Glomerular visceral epithelial cell (primary cell): Measurements from ENCODE around the gene METTL15.
"Not testable (repeated sequence)": the region's sequence is repeated elsewhere in the genome, so short reads cannot be mapped to it uniquely, and the experiment has no call there.

Source experiments
- DNase-seq: peaks from one replicate; pipeline ENCODE4 v3.0.0-alpha.2; 2016; ENCODE audit errors: extremely low spot score

The METTL15 gene

DNA sequence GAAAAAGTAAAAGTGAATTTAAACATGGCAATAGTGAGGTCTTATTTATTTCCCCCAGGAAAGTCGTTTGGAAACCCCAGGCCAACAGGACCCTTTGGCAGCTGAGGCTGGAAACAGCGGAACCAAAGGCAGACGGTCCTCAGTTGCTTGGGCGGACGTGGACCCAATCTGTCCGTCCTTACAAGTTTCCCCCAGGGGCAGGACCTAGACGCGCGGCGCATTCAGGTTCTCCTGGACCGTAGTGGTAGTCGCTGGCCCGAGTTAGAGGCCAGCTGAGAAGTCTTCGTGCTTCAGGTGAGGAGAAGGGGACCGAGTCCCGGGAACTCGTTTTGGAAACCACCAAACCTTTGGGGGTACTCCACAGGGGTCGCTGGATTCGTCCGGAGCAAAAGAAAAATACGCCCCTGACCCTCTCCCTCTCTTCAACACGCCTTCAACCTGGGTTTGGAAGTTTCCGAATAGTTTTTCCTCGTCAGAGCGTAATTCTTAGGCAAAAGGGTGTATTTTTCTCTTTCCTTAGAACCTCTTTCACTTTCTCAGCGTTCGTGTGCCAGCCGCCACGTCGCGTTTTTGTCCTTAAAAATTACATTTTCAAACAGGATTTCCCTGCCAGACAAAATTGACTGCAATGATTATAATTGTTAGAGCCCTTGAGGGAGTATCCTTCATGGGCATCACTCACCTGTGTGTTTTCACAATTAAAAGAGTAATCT is 2.1 kb downstream of the METTL15 start:
- peak; percentile 81 for DNase-seq

DNA sequence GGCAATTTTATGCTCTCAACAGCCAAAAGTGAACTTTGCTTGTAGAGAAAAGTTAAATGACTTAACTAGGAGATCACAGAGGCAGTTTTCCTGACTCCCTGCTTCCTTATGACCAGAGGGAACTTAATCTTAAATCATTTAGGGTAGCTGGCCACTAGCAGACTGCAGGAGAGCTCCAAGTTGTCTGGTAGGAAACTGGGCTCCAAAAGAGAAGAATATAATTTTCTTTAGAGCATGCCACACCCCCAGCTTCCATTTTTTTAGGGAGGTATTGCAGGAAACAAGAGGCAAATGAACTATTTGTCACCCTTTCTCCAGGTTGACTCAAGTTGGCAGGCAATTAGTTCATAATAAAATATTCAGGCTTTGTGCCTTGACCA is 2.6 kb downstream of the METTL15 start:
- DNase-seq = peak; percentile 11

DNA sequence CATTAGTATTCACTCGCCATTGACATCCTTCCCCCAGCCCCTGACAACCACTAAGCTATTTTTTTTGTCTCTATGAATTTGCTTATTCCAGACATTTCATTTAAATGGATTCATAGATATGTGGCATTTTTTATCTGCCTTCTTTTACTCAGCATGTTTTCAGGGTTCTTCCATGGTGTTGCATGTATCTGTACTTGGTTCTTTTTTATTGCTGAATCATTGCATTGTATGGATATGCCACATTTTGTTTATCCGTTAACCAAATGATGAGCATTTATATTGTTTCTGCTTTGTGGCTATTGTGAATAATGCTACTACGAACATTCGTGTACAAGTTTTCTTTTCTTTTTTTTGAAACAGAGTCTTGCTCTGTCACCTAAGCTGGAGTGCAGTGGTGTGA is 5.9 kb downstream of the METTL15 start:
- no peak for DNase-seq

DNA sequence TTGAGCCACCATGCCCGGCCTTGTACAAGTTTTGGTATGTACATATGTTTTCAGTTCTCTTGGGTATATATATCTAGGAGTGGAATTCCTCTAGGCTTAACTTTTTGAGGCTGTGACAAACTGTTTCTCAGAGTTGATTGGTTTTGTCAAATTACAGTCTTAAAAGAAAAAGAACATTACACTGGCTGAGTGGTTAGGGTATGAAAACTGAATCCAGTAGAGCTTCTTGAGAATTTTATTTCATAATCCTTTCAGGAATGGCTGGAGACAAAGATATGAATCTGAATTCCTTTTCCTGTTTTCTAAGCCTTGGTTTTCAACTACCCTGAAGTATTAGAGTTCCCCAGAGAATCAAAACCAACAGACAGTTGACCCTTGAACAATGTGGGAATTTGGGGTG is 6.5 kb downstream of the METTL15 start:
- DNase-seq = no peak

DNA sequence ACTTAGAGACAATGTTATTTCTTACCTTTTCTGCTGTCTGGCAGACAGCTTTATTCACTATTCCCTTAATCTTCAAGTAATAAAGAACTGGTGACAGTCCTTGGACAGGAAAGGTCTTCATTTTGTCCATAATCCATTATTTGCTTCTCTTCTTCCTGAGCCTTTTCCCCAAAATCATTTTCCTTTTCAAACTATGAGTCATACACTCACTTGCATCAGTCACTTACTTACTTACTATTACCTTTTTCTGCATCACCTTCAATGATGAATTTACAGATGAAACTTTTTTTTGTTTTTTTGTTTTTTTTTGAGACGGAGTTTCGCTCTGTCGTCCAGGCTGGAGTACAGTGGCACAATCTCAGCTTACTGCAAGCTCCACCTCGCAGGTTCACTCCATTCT is 9.5 kb downstream of the METTL15 start:
- DNase-seq = no peak

DNA sequence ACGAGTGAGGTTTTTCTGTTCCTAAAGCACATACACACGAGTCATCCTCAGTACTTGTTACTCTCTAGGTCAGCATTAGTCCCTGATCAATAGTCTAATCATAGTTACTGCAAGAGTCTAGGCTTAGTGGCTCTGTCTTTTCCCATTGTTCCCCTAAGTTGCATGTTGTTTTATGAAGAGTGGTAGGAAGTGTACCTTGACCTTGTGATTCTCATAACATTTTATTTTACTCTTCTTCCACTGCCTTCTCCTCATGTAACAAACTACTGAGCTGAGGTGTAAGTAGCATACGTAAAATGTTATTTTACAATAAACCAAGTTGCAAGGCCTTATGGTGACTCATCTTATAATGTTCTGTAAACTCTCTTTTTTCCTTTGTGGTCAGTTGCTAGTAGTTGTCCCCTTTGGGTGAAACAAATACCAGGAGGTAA is 15.0 kb downstream of the METTL15 start:
- DNase-seq = peak; percentile 15

DNA sequence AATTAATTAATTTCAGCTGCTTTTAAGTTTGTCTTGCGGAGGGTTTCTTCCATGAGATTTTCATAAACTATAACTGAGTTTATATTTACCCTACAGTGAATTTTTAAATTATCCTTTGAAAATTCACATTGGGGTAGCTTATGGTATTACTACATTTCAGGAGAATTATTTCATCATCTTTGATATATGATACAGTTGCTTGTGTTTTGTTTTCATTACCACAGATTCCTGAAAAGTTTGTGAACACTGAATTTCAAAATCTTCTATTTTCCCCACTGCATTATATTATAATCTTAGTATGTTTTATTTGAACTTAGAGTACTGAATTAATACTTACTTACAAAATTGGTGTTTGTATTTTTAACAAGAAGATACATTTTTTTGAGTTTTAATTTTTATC is 24.4 kb downstream of the METTL15 start:
- no peak for DNase-seq

DNA sequence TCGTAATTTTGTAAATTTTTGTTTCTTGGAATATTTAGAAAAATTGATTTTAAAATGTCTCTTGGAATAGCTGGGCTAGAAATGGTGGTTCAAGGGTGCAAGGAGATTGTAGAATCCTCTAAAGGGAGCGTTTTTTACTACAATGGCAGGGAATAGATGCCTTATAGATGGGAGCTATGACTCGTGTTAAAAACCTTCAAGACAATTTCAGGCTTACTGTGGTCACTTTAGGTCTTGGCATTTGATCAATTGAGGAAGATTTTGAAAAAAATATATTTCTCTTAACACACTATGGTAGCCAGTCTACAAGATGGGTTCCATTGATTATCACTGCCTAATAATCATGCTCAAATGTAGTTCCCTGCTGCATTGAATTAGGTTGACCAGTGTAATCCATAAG is 25.0 kb downstream of the METTL15 start:
- DNase-seq = peak; percentile 5

DNA sequence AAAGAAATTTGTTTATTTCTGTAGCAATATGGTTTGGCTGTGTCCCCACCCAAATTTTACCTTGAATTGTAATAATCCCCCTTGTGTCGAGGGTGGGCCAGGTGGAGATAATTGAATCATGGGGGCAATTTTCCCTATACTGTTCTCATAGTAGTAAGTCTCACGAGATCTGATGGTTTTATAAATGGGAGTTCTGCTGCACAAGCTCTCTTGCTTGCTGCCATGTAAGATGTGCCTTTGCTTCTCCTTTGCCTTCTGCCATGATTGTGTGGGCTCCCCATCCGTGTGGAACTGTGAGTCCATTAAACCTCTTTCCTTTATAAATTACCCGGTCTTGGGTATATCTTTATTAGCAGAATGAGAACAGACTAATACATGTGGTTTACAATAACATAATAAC is 28.0 kb downstream of the METTL15 start:
- not testable (repeated sequence) for DNase-seq

DNA sequence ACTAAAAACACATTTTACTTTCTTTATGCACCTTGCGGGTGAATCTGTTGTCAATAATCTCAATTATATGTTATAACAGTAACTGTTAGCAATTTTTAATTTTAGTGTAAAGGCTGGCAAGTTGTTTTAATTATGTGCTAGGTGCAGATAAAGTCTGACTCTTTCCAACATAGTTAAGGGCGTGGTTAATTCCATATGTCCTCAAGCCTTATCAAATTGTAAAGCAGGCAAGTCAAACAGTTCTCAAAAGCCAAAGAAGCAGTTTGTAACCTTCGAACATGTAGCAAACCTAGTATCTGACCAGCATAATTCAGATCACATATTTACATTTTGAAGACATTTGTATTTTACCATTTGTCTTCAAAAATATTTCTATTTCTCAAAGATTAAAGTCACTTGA is 29.2 kb downstream of the METTL15 start:
- DNase-seq = no peak

DNA sequence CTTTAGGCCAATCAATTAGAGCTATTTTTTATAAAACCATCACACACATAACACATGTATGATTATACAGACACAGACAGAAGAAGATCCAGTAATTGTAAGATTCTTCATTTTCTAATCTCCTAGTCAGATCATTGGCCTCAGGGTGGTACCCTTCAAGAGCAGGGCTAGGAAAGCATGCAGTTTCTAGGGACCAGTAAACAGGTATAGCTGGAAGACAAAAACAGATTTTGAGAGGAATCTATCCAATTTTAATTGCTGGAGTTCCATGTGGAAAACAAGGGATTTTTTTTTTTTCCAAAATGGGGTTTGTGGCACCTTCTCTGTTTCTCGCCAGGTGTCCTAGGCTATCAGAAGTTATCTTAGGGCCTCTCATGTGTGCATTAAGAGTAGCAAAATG is 29.6 kb downstream of the METTL15 start:
- no peak for DNase-seq

DNA sequence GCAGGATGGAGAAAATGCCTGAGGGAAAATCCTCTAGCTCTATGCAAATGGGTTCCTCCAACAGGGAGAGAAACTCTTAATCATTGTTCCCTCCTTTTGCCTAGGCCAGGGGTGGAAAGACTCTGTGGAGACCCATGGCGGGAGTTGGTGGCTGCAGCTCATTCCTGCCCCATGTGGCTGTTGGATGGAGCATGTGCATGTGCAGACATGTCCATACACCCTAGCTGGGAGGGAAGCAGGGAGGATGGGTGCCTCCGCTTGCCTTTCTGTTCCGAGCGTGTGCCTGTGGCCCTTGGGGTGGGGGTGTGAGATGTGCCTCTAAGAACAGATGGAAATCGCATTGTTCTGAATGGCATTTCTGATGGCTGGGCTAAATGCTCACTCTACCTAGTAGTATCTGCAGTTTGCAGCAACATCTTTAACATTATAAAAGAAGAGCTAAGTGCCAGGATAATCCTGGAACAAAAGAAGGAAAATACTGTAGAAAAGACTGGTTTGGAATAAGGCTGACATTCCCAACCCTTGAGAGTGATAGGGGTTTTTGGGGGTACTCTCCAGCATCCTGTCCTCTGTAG is 31.7 kb downstream of the METTL15 start:
- DNase-seq = no peak

DNA sequence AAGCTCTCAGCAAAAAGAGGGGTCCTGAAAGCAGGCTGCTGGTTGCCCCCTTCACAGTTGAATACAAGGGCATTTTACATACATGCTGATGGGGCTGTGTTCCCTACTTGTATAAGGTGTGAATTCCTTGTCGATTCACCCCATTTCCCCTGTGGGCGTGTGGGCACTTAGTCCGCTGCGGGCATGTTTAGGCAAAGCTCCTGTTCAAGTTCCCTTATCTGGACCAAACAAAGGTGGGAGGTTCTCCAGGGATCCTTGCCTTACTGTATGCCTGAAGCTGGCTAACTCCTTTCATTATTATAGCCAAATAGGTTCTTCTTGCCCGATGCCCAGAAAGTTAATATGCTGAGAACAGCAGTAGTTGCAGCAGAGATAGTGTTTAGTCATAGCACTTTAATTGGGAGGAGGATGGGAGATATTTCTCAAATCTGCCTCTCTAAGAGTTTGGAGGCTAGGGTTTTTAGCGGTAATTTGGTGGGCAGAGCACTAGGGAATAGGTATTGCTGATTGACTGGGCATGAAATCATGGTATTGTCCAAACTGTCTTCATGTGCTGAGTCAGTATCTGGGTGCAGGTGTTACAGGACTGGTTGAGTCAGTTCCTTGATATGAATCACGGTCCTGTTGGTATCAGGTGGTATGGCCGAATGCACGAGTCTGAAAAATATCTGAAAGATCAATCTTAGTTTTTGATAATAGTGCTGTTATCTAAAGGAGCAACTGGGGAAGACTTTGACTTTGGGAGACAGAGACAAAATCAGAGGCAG is 32.7 kb downstream of the METTL15 start:
- no peak for DNase-seq

DNA sequence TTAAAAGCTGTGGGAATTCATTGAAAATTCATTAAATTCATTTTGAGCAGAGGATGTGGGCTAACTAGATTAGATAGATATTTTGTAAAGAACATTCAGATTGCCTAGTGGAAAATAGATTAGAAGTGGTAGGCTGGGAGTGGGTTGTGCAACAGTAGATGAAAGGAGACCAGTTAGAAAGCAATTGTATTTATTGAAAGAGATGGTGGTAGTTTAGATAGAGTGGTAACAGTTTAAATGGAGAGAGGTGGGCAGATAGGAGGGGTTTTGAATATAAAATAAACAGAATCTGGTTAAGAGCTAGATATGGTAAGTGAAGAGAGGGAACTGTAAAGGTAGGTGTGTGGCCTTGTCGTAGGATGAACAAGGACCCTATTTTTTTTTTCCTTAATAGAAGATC is 34.5 kb downstream of the METTL15 start:
- no peak for DNase-seq

DNA sequence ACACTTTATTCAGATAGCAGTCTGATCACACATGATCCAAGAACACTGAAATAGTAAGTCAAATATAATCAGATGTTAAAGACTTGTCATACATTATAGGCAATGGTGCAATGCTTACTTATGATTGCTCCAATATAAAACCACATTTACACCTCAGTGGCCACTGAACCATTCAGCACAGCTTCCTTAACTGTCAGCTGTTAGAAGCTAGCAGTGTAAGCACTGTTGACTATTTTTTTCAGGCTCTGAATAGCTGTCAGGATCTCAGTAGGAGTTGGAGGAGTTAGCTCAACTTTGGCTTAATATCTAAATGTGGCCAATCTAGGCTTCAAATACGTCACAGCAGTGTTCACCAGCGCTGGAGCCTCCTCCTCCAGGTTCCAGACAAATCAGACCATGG is 36.6 kb downstream of the METTL15 start:
- peak; percentile 63 for DNase-seq

DNA sequence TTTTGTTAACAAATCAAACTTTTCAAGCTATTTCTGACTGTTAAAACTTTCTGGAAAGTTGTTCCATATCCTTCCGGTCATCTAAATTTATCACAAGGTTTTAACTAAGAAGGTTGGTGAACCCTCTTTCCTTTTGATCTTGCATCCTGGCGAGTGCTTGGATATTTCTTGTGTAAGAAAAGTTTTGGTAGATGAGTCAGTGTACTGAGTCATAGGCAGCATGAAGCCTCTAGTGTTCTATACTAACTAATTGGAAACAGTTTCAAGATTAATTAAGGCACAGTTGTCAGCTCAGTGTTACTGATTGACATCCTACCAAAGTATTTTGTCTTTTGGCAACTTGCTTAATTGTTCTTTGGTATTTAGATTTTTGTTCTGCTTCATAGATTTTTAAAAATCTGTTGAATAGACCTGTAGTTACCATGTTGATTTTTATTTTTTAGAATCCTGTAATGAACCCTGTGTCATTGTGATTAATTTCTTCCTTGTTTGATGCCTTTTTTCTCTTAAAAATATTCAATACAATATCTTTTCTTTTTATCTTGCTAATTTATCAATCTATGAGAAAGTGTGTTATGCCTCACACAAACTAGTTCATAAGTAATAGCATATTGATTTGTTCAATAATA is 38.0 kb downstream of the METTL15 start:
- DNase-seq = peak; percentile 69

DNA sequence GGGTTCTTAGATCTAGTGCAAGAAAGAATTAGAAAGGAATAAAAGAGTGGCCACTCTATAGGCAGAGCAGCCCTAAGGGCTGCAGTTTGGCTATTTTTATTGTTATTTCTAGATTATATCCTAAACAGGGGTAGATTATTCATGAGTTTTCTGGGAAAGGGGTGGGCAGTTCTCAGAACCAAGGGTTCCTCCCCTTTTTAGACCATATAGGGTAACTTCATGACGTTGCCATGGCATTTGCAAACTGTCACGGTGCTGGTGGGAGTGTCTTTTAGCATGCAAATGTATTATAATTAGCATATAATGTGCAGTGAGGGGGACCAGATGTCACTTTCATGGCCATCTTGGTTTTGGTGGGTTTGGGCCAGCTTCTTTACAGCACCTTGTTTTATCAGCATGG is 44.6 kb downstream of the METTL15 start:
- DNase-seq = no peak

DNA sequence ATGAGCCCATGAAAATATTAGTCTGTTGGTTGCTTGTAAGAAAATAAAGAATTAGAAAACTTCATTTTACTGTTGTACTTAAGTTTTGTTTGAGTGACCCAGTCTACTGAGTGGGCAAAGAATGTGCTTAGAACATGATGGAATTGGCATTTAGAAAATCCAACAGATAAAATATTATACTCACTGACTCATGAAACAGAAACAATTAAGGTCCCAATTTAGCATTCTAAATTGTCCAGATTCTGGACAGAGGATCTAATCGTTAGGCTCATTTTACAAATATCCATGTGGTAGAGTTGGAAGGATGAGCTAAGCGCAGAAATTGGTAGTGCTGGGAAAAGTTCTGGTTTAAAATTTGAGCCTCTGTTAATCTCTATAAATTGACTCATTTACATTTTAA is 45.4 kb downstream of the METTL15 start:
- DNase-seq = no peak

DNA sequence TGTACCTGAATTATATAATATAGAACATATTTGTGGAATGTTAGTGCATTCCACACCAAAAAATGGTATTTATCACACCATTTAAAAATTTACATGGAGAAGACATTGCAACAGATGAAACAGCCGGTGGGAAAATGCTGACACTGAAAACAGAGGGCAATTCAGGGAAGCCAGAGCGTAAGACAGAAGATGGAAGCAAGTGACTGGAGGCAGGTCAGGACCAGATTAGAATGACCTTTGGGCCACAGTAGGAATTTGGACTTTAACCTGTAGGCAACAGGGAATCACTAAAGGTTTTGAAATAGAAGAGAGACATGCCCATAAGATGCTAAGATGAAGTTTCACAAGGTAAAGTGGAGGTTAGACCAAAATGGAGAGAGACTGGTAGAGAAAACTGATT is 60.5 kb downstream of the METTL15 start:
- DNase-seq = no peak

DNA sequence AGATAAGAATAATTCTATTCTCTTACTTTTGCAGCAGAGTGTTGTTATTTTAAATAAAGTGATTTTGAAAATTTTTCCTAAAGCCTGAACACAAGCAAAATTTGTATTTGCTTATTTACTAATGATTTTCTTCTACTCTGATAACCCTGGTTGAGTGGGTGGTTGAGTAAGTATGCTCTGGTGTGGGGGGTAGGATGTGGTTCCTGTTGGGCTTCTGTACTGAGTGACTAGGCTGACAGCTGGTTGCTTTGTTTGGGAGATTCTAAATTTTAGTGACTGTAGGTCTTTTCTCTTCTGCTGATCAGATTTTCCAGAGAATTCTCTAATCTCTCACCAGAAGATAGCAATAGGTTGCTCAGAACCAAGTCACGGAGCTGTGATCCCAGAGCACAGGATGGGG is 61.6 kb downstream of the METTL15 start:
- DNase-seq = peak; percentile 7

DNA sequence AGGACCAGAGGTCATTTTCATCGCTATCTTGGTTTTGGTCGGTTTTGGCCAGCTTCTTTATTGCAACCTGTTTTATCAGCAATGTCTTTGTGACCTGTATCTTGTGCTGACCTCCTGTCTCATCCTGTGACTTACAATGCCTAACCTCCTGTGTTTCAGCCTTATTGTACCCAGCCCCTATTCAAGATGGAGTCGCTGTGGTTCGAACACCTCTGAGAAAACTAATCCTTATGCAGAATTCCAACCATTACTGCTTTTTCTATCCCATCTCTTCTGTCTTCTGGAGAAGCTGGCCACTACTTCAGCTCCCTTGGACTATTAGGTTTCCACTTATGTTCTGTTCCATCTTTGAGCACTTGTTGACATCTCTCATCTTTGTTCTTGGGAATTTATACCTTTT is 62.6 kb downstream of the METTL15 start:
- DNase-seq = no peak

DNA sequence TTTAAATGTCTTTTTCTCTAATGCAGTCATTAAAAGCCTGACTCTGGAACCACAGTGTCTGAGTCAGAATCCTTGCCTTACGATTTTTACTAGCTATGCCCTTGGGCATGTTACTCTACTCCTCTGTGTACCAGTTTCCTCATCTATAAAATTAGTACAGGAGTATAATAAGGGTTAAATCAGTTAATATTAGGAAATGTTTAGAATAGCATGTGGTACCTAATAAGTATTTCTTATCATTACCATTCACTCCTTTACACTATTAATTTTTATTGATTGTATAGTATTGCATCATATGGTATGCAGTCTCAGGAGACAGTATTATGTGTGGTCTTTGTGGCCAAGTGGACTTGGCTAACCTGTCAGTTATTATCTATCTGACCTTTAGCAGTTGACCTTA is 68.2 kb downstream of the METTL15 start:
- DNase-seq = peak; percentile 0

DNA sequence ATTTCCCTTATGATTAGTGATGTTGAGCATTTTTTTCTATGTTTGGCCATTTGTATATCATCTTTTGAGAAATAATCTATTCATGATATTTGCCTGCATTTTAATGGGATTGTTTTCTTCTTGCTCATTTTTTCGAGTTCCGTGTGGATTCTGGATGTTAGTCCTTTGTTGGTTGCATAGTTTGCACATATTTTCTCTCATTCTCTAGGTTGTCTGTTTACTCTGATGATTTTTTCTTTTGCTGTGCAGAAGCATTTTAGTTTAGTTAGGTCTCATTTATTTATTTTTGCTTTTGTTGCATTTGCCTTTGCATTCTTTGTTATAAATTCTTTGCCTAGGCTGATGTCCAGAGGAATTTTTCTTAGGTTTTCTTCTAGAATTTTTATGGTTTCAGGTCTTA is 87.3 kb downstream of the METTL15 start:
- DNase-seq = no peak
